K562 (cell line): ENCODE data around the gene AGK. TPM values are rescaled to one million over a fixed set of nuclear protein-coding genes. Genes with fewer than 3 reads are reported as not detected.

ENCODE experiments used
- ATF6 ChIP-seq: sonication (generic); formaldehyde crosslinking; IDR thresholded peaks from 2 replicates; pipeline ENCODE4 v1.4.0; 2020; ENCODE audit warnings: mild to moderate bottlenecking, missing genetic modification reagents
- CCNT2 ChIP-seq: IDR thresholded peaks from 2 replicates; pipeline ENCODE4 v1.6.1; 2011; ENCODE audit warnings: borderline replicate concordance, low read depth, mild to moderate bottlenecking, moderate library complexity, mixed read lengths, low read length; ENCODE audit not compliant: insufficient read length; ENCODE audit errors: extremely low read depth
- CTCF ChIP-seq, 3 experiments: IDR thresholded peaks in 2 of 3; conservative IDR thresholded peaks in 1 of 3; 2 replicates each; pipeline ENCODE4 v1.5.1; 2011 to 2012; ENCODE audit warnings: low read length in 3 of 3, mild to moderate bottlenecking in 3 of 3, control low read depth in 2 of 3, improper control_type of control experiment in 1 of 3, inconsistent platforms in 1 of 3, low read depth in 1 of 3, mixed read lengths in 1 of 3, moderate library complexity in 1 of 3; ENCODE audit not compliant: insufficient read depth in 2 of 3
- E2F8 ChIP-seq: fragments of 450-650 bp; IDR thresholded peaks from 2 replicates; pipeline ENCODE4 v1.7.1; 2018; ENCODE audit warnings: mild to moderate bottlenecking, low read depth; ENCODE audit not compliant: partially characterized antibody
- ELF4 ChIP-seq: fragments of 450-650 bp; formaldehyde crosslinking; IDR thresholded peaks from 2 replicates; pipeline ENCODE4 v1.4.0; 2022; ENCODE audit warnings: missing genetic modification characterization
- ELK1 ChIP-seq: sonication (generic); formaldehyde crosslinking; IDR thresholded peaks from 2 replicates; pipeline ENCODE4 v1.8.1; 2022; ENCODE audit warnings: missing genetic modification reagents
- MCM3 ChIP-seq: fragments of 450-650 bp; IDR thresholded peaks from 2 replicates; pipeline ENCODE4 v1.6.1; 2016
- TBP ChIP-seq: optimal IDR thresholded peaks from 2 replicates; pipeline ENCODE3; 2011; ENCODE audit warnings: low read depth, low read length, improper control_type of control experiment
- TCF15 ChIP-seq: fragments of 250-450 bp; sonication (Bioruptor Pico); IDR thresholded peaks from 2 replicates; pipeline ENCODE4 v1.8.0; 2022; ENCODE audit warnings: moderate library complexity, mild to moderate bottlenecking, inconsistent platforms
- TCF3 ChIP-seq: sonication (generic); formaldehyde crosslinking; IDR thresholded peaks from 2 replicates; pipeline ENCODE4 v1.4.0; 2020; ENCODE audit warnings: mild to moderate bottlenecking, missing genetic modification reagents
- TEAD4 ChIP-seq, 2 experiments: sonication (generic) in 1 of 2; formaldehyde crosslinking in 1 of 2; IDR thresholded peaks; 2 replicates each; pipeline versions ENCODE4 v1.6.1 to v1.8.0; 2012 to 2022; ENCODE audit warnings: borderline replicate concordance in 1 of 2, inconsistent platforms in 1 of 2, low read length in 1 of 2, mild to moderate bottlenecking in 1 of 2, missing genetic modification reagents in 1 of 2
- VEZF1 ChIP-seq: fragments of 200-800 bp; sonication (Bioruptor generic); IDR thresholded peaks from 2 replicates; pipeline ENCODE4 v1.6.1; 2017; ENCODE audit warnings: missing genetic modification characterization, missing compliant biosample characterization
- YY1 ChIP-seq, 3 experiments: IDR thresholded peaks; 2 replicates each; pipeline ENCODE4 v1.6.1; 2011; ENCODE audit warnings: low read length in 2 of 3, mild to moderate bottlenecking in 2 of 3, moderate library complexity in 2 of 3, borderline replicate concordance in 1 of 3, control low read depth in 1 of 3, low read depth in 1 of 3; ENCODE audit not compliant: insufficient read depth in 3 of 3, insufficient replicate concordance in 2 of 3, control insufficient read depth in 1 of 3, insufficient read length in 1 of 3; ENCODE audit errors: extremely low read depth in 1 of 3
- ZBTB7A ChIP-seq: IDR thresholded peaks from 2 replicates; pipeline ENCODE4 v1.6.1; 2011; ENCODE audit warnings: low read depth, mild to moderate bottlenecking, low read length, moderate library complexity, borderline replicate concordance; ENCODE audit not compliant: control insufficient read depth
- ZNF24 ChIP-seq: fragments of 450-650 bp; IDR thresholded peaks from 2 replicates; pipeline ENCODE4 v1.6.1; 2016
- ZNF79 ChIP-seq: fragments of 250-450 bp; sonication (Bioruptor Pico); IDR thresholded peaks from 2 replicates; pipeline ENCODE4 v1.4.0; 2020; ENCODE audit warnings: low read depth, mild to moderate bottlenecking, moderate library complexity
- ZZZ3 ChIP-seq: fragments of 450-650 bp; IDR thresholded peaks from 2 replicates; pipeline ENCODE4 v1.6.1; 2016; ENCODE audit warnings: antibody characterized with exemption, mild to moderate bottlenecking, moderate library complexity
- polyA plus RNA-seq, 8 experiments: library from polyadenylated mRNA; depleted of rRNA in 4 of 8; stranded (reverse) in 5 of 8; unstranded in 3 of 8; fragments of >200 nt; fragmentation: Nextera tagmentation in 2 of 8; fragmentation: Illumina TruSeq in 1 of 8; extraction: Ambion mirVana in 2 of 8; extraction: Trizol in 1 of 8; gene quantifications; 2 replicates each; pipeline versions ENCODE4 v1.2.1 to v1.2.3, GENCODE V29; 2011 to 2014; ENCODE audit warnings: inconsistent platforms in 1 of 8, missing spikeins in 1 of 8
- total RNA-seq, 7 experiments: library from RNA; depleted of rRNA in 6 of 7; stranded (reverse); fragments of >200 nt in 6 of 7; fragmentation: Illumina TruSeq in 2 of 7; extraction: Trizol in 2 of 7; gene quantifications; 2 replicates each; pipeline versions ENCODE4 v1.2.1 to v1.2.3, GENCODE V29; 2011 to 2021; ENCODE audit warnings: low replicate concordance in 1 of 7

AGK gene
- total and polyA plus RNA-seq, 9 of the 15 experiments (the other 6 are each of a cell fraction or from before 2014, with no cell fraction given): 50.7 to 128 (median 71.8) TPM

- TF ChIP-seq E2F8: no peak
- no peak for TF ChIP-seq ELF4
- TF ChIP-seq ZBTB7A: no peak
- no peak for TF ChIP-seq ZZZ3
- no peak for TF ChIP-seq ZNF24
- no peak for TF ChIP-seq MCM3
- TF ChIP-seq CTCF (IDR thresholded peaks at IDR 0.05 in 2 of 3, conservative IDR thresholded peaks at IDR 0.05 in 1 of 3; ENCODE audit: insufficient read depth in 2 of 3, low read depth in 1 of 3, low read length in 3 of 3): no peak
- no peak for TF ChIP-seq TCF15
- no peak for TF ChIP-seq ZNF79 (CRISPR knock-in tag)
- TF ChIP-seq TEAD4 (IDR thresholded peaks at IDR 0.05; ENCODE audit: low read length): no peak
- TF ChIP-seq TEAD4 (CRISPR knock-in tag; IDR thresholded peaks at IDR 0.05; ENCODE audit: borderline replicate concordance): no peak
- no peak for TF ChIP-seq TCF3
- peak; percentile 10 for TF ChIP-seq CCNT2
- no peak for TF ChIP-seq TBP
- peak; percentile 75 for TF ChIP-seq VEZF1 (CRISPR knock-in tag)
- TF ChIP-seq ELK1 (CRISPR knock-in tag): no peak
- no peak for TF ChIP-seq YY1 (IDR thresholded peaks at IDR 0.05; ENCODE audit: borderline replicate concordance in 1 of 3, control insufficient read depth in 1 of 3, extremely low read depth in 1 of 3, insufficient read depth in 3 of 3, insufficient read length in 1 of 3, insufficient replicate concordance in 2 of 3, low read depth in 1 of 3, low read length in 2 of 3)
- TF ChIP-seq ATF6 (CRISPR knock-in tag): no peak
Observed at GRCh38 chr7:141702047-141702567, 150.9 kb downstream of the AGK start, which contains the start of gene DENND11 (continued).
